SH-SY5Y (cell line): ENCODE data around the gene DPM2.

Experiments
- GATA2 ChIP-seq: IDR thresholded peaks from 2 replicates; pipeline ENCODE4 v1.6.1; 2011; ENCODE audit warnings: mild to moderate bottlenecking, low read depth, low read length
- GATA3 ChIP-seq: IDR thresholded peaks from 2 replicates; pipeline ENCODE4 v1.6.1; 2011; ENCODE audit warnings: low read depth, mild to moderate bottlenecking, low read length, moderate library complexity

DNA sequence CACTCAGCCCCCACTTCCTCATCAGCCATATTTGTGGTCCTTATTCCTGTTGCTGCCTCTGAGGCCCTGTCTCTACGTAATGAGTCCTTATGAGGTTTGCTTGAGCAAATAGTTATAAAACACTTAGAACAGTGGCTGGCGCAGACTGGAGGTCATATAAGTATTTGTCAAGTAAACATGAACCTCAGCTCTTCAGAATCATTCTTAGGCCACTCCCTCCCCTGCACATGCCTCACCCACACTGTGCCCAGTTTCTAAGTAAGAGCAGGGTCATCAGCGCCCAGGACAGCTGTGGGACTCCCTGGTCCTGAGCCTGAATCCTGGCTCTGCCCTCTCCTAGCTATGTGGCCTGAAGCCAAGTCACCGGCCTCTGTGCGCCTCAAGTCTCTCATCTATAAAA lies 24.8 kb downstream of the DPM2 start:
- TF ChIP-seq GATA2 (no peak), GATA3 (no peak)
